ENCODE data around the gene SLC33A1. TPM values are rescaled to one million over a fixed set of nuclear protein-coding genes. Genes with fewer than 3 reads are reported as not detected.

SLC33A1 gene
- total RNA-seq, 1 donor from 2014 or later, result 24.2 TPM

- peaks cover 8% of the 10 kb centered on the region for H3K27me3 Mint-ChIP-seq (ENCODE audit: unreplicated experiment)
- H3K4me3 Mint-ChIP-seq (ENCODE audit: unreplicated experiment), result no peak overlapping the region
- H3K27ac Mint-ChIP-seq (ENCODE audit: unreplicated experiment), result no peak overlapping the region
Observed at GRCh38 chr3:155792532-155792931, 61.7 kb downstream of the SLC33A1 start.

GRCh38 chr3:155791190-155791589 lies 63.0 kb downstream of the SLC33A1 start:
- TF ChIP-seq CTCF (IDR thresholded peaks at IDR 0.05; ENCODE audit: unreplicated experiment), result no peak
- H3K27me3 Mint-ChIP-seq (ENCODE audit: unreplicated experiment), result peaks cover 8% of the 10 kb centered on the region
- H3K4me1 Mint-ChIP-seq (ENCODE audit: unreplicated experiment), result no peaks in the 10 kb centered on the region
- peaks cover 10% of the 10 kb centered on the region for H3K36me3 Mint-ChIP-seq (ENCODE audit: low read depth, unreplicated experiment)
- no peak overlapping the region for H3K27ac Mint-ChIP-seq (ENCODE audit: unreplicated experiment)
- no peaks in the 10 kb centered on the region for H3K9me3 Mint-ChIP-seq (ENCODE audit: unreplicated experiment)
- DNase-seq (ENCODE audit: low spot score), result no peak
- H3K4me3 Mint-ChIP-seq (ENCODE audit: unreplicated experiment), result no peak overlapping the region

More at GRCh38 chr3:155792532-155792931, 61.7 kb downstream of the SLC33A1 start:
- DNase-seq (ENCODE audit: low spot score), result no peak
- H3K4me1 Mint-ChIP-seq (ENCODE audit: unreplicated experiment), result no peaks in the 10 kb centered on the region
- TF ChIP-seq CTCF (IDR thresholded peaks at IDR 0.05; ENCODE audit: unreplicated experiment), result no peak
- H3K36me3 Mint-ChIP-seq (ENCODE audit: low read depth, unreplicated experiment), result peaks cover 10% of the 10 kb centered on the region
- H3K9me3 Mint-ChIP-seq (ENCODE audit: unreplicated experiment), result no peaks in the 10 kb centered on the region

GRCh38 chr3:155790272-155790925 lies 63.8 kb downstream of the SLC33A1 start:
- Mint-ChIP-seq H3K36me3 (ENCODE audit: low read depth, unreplicated experiment) (peaks cover 11% of the 10 kb centered on the region), H3K27me3 (ENCODE audit: unreplicated experiment) (peaks cover 8% of the 10 kb centered on the region), H3K9me3 (ENCODE audit: unreplicated experiment) (no peaks in the 10 kb centered on the region), H3K4me1 (ENCODE audit: unreplicated experiment) (no peaks in the 10 kb centered on the region), H3K4me3 (ENCODE audit: unreplicated experiment) (no peak overlapping the region), H3K27ac (ENCODE audit: unreplicated experiment) (no peak overlapping the region)
- no peak for TF ChIP-seq CTCF (IDR thresholded peaks at IDR 0.05; ENCODE audit: unreplicated experiment)
- DNase-seq (ENCODE audit: low spot score), result no peak

- H3K27me3 Mint-ChIP-seq (ENCODE audit: unreplicated experiment), result peaks cover 5% of the 10 kb centered on the region
- H3K27ac Mint-ChIP-seq (ENCODE audit: unreplicated experiment), result peak overlapping the region; percentile 61
- DNase-seq (ENCODE audit: low spot score), result no peak
Observed at GRCh38 chr3:155785662-155786295, 68.4 kb downstream of the SLC33A1 start.

More at GRCh38 chr3:155785662-155786295, 68.4 kb downstream of the SLC33A1 start:
- Mint-ChIP-seq H3K4me1 (ENCODE audit: unreplicated experiment) (no peaks in the 10 kb centered on the region), H3K36me3 (ENCODE audit: low read depth, unreplicated experiment) (peaks cover 13% of the 10 kb centered on the region), H3K4me3 (ENCODE audit: unreplicated experiment) (no peak overlapping the region), H3K9me3 (ENCODE audit: unreplicated experiment) (no peaks in the 10 kb centered on the region)
- TF ChIP-seq CTCF (IDR thresholded peaks at IDR 0.05; ENCODE audit: unreplicated experiment), result no peak
